Activated T-cell treated with anti-CD3 and anti-CD28 coated beads, Interleukin-2, amount 50 U/mL, for 24 hours (primary cell): ENCODE measurements around the gene CRYL1.

Experiments
- DNase-seq: peaks from one replicate; pipeline ENCODE4 v3.0.0-alpha.2; 2020
- H3K27ac Mint-ChIP-seq: 2 replicates; pipeline ENCODE4 v1.8.0; 2020; ENCODE audit warnings: mild to moderate bottlenecking, mixed read lengths
- H3K27me3 Mint-ChIP-seq: 2 replicates; pipeline ENCODE4 v1.8.0; 2020; ENCODE audit warnings: mixed read lengths
- H3K36me3 Mint-ChIP-seq: 2 replicates; pipeline ENCODE4 v1.8.0; 2020; ENCODE audit warnings: low read depth, mixed read lengths
- H3K4me1 Mint-ChIP-seq: 2 replicates; pipeline ENCODE4 v1.8.0; 2020; ENCODE audit warnings: low read depth, mixed read lengths
- H3K4me3 Mint-ChIP-seq: 2 replicates; pipeline ENCODE4 v1.8.0; 2020; ENCODE audit warnings: mild to moderate bottlenecking, moderate library complexity, mixed read lengths
- H3K9me3 Mint-ChIP-seq: 2 replicates; pipeline ENCODE4 v1.8.0; 2020; ENCODE audit warnings: mixed read lengths

The CRYL1 gene

GRCh38 chr13:20369886-20370361 is 155.7 kb downstream of the CRYL1 start:
- Mint-ChIP-seq H3K27me3 (peaks cover 17% of the 10 kb centered on the region), H3K4me1 (peaks cover 13% of the 10 kb centered on the region), H3K36me3 (no peaks in the 10 kb centered on the region), H3K9me3 (peaks cover 2% of the 10 kb centered on the region), H3K4me3 (no peak overlapping the region), H3K27ac (no peak overlapping the region)
- no peak for DNase-seq

DNA sequence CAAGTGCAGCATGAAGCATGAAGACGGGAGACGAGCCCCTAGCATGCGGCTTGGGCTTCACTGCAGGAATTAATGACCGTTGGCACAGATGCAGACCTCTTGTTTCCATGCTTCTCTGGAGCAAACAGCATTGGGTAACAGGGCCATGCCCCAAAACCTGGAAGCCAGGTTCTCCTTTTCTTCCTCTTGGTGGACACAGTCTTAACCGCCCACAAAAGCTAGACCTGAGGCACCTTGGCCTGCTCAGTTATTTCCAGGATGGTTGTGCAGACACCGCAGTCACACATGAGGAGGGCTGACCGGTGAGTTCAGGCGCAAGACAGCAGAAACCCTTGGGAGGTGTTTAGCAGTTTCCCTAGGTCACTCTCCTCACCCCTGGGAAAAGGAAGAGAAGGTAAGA is 159.6 kb downstream of the CRYL1 start:
- Mint-ChIP-seq H3K36me3 (no peaks in the 10 kb centered on the region), H3K27ac (no peak overlapping the region), H3K9me3 (peaks cover 2% of the 10 kb centered on the region), H3K4me3 (no peak overlapping the region), H3K4me1 (peaks cover 14% of the 10 kb centered on the region), H3K27me3 (peaks cover 20% of the 10 kb centered on the region)
- DNase-seq: no peak

GRCh38 chr13:20363603-20364002 is 162.1 kb downstream of the CRYL1 start:
- no peak for DNase-seq
- Mint-ChIP-seq H3K27ac (no peak overlapping the region), H3K36me3 (no peaks in the 10 kb centered on the region), H3K4me1 (peaks cover 11% of the 10 kb centered on the region), H3K27me3 (peaks cover 10% of the 10 kb centered on the region), H3K9me3 (no peaks in the 10 kb centered on the region), H3K4me3 (no peak overlapping the region)

- Mint-ChIP-seq H3K4me1 (peaks cover 11% of the 10 kb centered on the region), H3K4me3 (no peak overlapping the region), H3K27me3 (peaks cover 7% of the 10 kb centered on the region), H3K27ac (no peak overlapping the region), H3K36me3 (no peaks in the 10 kb centered on the region), H3K9me3 (no peaks in the 10 kb centered on the region)
- DNase-seq: no peak
Observed at GRCh38 chr13:20363172-20363571, 162.5 kb downstream of the CRYL1 start.

DNA sequence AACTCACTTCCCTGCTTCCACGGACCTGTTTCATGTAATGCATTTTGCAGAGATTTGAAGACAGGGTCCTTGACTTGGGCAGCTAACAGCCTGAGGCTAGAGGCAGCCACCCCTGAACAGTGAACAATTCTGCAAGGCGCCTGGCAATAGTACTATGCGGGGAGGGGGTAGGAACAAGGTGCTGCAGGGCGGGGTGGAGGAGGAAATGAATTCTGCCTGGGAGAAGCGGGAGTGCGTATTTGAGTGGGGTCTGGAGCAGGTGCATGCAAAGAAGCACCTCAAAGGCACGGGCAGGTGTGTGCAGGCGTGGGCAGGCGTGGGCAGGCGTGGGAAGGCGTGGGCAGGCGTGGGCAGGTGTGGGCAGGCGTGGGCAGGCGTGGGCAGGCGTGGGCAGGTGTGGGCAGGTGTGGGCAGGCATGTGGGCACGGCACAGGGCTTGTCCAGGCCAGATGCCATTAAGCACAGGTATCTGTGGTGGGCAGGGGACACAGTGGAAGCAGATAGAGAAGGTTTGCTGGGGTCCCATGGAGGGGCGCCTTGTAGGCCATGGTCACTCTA is 163.1 kb downstream of the CRYL1 start:
- H3K4me3 Mint-ChIP-seq: no peak overlapping the region
- no peak for DNase-seq
- H3K27me3 Mint-ChIP-seq: peaks cover 7% of the 10 kb centered on the region
- H3K9me3 Mint-ChIP-seq: no peaks in the 10 kb centered on the region
- H3K27ac Mint-ChIP-seq: peak overlapping the region; percentile 6
- H3K36me3 Mint-ChIP-seq: no peaks in the 10 kb centered on the region
- H3K4me1 Mint-ChIP-seq: peaks cover 11% of the 10 kb centered on the region

DNA sequence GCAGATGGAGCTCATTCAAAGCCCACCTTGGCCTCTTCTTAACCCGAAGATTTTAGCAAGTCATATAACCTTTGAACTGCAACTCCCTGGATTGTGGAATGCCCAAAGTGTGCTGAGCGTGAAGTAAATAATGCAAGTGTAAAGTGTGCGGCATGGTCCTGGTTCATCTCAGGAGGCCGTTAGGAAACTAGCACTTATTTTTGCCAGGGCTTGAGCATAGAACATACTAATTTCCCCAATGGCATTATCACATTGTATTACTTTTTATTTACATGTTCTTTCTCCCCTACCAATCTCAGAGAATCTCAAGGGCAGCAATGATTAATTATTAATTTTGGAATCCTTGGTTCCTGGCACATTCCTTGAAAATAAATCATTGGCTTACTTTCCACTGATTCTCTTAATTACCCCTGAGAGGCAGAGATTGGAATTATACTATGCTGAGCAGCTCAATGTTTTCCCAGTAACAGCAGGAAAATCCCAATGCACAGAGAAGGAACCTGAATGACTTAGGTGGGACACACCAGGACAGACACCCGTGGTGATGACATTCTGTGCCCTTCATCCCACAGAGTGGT is 164.7 kb downstream of the CRYL1 start:
- no peak overlapping the region for H3K27ac Mint-ChIP-seq
- H3K4me3 Mint-ChIP-seq: no peak overlapping the region
- no peaks in the 10 kb centered on the region for H3K36me3 Mint-ChIP-seq

DNA sequence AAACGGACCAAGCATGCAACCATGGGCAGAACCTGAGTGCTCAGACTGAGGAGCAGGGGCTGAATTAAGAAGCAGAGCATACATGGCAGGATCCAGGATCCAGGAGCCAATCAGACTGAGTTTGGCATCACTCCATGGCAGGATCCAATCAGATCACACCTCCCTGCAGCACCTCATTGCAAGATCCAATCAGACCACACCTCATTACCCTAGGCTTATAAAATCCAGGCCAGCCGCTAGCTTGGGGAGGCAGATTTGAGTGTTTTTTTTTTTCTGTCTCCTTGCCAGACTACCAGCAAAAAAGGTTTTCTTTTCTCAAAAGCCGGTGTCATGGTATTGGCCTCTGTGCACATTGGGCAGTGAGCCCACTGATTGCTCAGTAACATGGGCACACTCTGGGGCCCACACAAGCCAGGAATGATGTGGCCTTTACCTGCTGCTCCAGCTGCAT is 165.6 kb downstream of the CRYL1 start:
- Mint-ChIP-seq H3K9me3 (no peaks in the 10 kb centered on the region), H3K4me1 (peaks cover 11% of the 10 kb centered on the region), H3K36me3 (no peaks in the 10 kb centered on the region), H3K27ac (no peak overlapping the region), H3K27me3 (peaks cover 5% of the 10 kb centered on the region), H3K4me3 (no peak overlapping the region)
- no peak for DNase-seq

More for the DNA sequence above, 164.7 kb downstream of the CRYL1 start:
- Mint-ChIP-seq H3K27me3 (peaks cover 5% of the 10 kb centered on the region), H3K9me3 (no peaks in the 10 kb centered on the region), H3K4me1 (peaks cover 11% of the 10 kb centered on the region)
- DNase-seq: no peak

DNA sequence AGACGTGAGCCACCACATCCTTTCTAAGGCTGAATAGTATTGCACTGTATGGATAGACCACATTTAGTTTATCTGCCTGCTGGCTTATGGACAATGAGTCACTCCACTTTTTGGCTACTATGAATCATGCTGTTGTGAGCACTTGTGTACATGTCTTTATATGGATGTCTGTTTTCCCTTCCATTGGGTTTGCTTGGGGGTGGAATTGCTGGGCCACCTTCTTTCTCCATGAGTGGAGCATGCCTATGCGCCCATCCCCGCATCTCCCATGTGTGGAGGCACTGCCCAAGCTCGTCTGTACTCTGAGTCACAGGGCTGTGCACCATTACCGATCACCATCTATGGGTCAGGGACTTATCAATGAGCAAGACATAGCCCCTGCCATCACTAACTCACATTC is 166.3 kb downstream of the CRYL1 start:
- DNase-seq: no peak

DNA sequence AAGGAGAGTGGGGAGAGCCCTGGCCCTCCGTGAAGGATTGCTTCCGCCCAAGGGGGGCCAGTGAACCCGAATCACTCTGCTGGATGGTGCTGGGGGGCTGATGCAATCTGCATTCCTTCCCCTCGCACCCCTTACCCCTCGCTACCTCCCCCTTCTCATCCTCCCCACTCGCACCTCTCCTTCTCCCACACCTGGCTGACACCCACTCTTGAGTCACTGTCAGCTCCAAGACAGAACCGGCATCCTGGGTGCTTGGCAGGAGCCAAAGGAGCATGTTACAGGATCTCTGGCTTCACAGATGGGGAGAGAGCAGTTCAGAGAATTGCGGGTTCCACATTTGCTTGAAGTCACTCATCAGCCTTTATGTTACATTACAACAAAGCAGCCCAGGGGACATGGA is 167.6 kb downstream of the CRYL1 start:
- Mint-ChIP-seq H3K4me3 (no peak overlapping the region), H3K9me3 (no peaks in the 10 kb centered on the region), H3K27me3 (peaks cover 3% of the 10 kb centered on the region), H3K36me3 (no peaks in the 10 kb centered on the region), H3K27ac (no peak overlapping the region), H3K4me1 (peaks cover 19% of the 10 kb centered on the region)
- DNase-seq: no peak

More for the DNA sequence above, 166.3 kb downstream of the CRYL1 start:
- H3K27me3 Mint-ChIP-seq: peaks cover 5% of the 10 kb centered on the region
- no peaks in the 10 kb centered on the region for H3K36me3 Mint-ChIP-seq
- peaks cover 15% of the 10 kb centered on the region for H3K4me1 Mint-ChIP-seq
- no peaks in the 10 kb centered on the region for H3K9me3 Mint-ChIP-seq
- H3K27ac Mint-ChIP-seq: no peak overlapping the region
- no peak overlapping the region for H3K4me3 Mint-ChIP-seq

DNA sequence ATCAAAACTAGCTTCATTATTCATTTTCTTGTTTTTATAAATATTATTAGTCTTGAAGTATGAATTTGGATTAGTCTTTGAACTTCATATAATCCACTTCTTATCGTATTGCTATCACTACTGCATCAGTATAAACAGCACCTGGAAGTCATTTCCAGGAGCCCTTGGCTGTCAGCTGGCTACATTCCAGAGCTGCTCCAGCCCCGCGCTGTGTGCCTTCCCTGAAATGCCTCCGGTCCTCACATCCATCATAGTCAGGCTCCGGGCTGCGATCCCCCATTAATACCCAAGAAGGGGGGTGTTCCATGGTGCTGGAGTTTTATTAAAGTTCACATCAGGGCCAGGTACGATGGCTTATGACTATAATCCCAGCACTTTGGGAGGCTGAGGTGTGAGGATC is 169.2 kb downstream of the CRYL1 start:
- no peaks in the 10 kb centered on the region for H3K9me3 Mint-ChIP-seq
- H3K36me3 Mint-ChIP-seq: no peaks in the 10 kb centered on the region
- peaks cover 16% of the 10 kb centered on the region for H3K4me1 Mint-ChIP-seq
- H3K4me3 Mint-ChIP-seq: no peak overlapping the region
- DNase-seq: no peak
- H3K27me3 Mint-ChIP-seq: no peaks in the 10 kb centered on the region
- H3K27ac Mint-ChIP-seq: no peak overlapping the region

- no peaks in the 10 kb centered on the region for H3K9me3 Mint-ChIP-seq
- no peak overlapping the region for H3K27ac Mint-ChIP-seq
- H3K36me3 Mint-ChIP-seq: no peaks in the 10 kb centered on the region
- H3K4me3 Mint-ChIP-seq: no peak overlapping the region
- peaks cover 14% of the 10 kb centered on the region for H3K4me1 Mint-ChIP-seq
- H3K27me3 Mint-ChIP-seq: no peaks in the 10 kb centered on the region
- DNase-seq: no peak
Observed at GRCh38 chr13:20354722-20355121, 170.9 kb downstream of the CRYL1 start.

- Mint-ChIP-seq H3K36me3 (no peaks in the 10 kb centered on the region), H3K4me3 (no peak overlapping the region)
Observed at GRCh38 chr13:20353973-20354372, 171.7 kb downstream of the CRYL1 start.

More at GRCh38 chr13:20353973-20354372, 171.7 kb downstream of the CRYL1 start:
- Mint-ChIP-seq H3K4me1 (peaks cover 7% of the 10 kb centered on the region), H3K9me3 (no peaks in the 10 kb centered on the region), H3K27ac (no peak overlapping the region), H3K27me3 (no peaks in the 10 kb centered on the region)
- no peak for DNase-seq
